Panc1 (cell line): Measurements from ENCODE around the gene TECPR2. TPM values are rescaled to one million over a fixed set of nuclear protein-coding genes. Genes with fewer than 3 reads are reported as not detected.

ENCODE experiments used
- ATAC-seq: fragments of 200-7000 bp; cut with Tn5 transposase; 2 replicates; pipeline ENCODE4 v1.9.1; 2020; ENCODE audit warnings: mild to moderate bottlenecking, moderate library complexity
- BruUV-seq: library from RNA; stranded (reverse); fragments of 400-500 nt; replicated peaks from 2 replicates; lab custom pipeline; 2021; lab: Mats Ljungman, UMichigan
- CTCF ChIA-PET: fragments of 300-600 bp; sonication (Branson Sonifier 250); formaldehyde crosslinking; loops from one replicate; lab custom pipeline; 2022; ENCODE audit warnings: antibody characterized with exemption; lab: Charles Lee
- POLR2A ChIA-PET: fragments of 300-600 bp; sonication (Branson Sonifier 250); formaldehyde crosslinking; loops from one replicate; lab custom pipeline; 2022; ENCODE audit warnings: antibody characterized with exemption; lab: Charles Lee
- DNase-seq: peaks from one replicate; pipeline ENCODE4 v3.0.0-alpha.2; 2010; ENCODE audit warnings: low read depth, low spot score
- H3K27ac ChIP-seq: 2 replicates; pipeline ENCODE4 v1.5.1; 2011; ENCODE audit warnings: mild to moderate bottlenecking, low read length, inconsistent platforms
- H3K27me3 ChIP-seq: fragments of 200-500 bp; sonication (Bioruptor generic); 2 replicates; pipeline ENCODE4 v1.6.0; 2014; ENCODE audit warnings: low read length, inconsistent platforms; ENCODE audit not compliant: control insufficient read depth, insufficient read depth
- H3K36me3 ChIP-seq: fragments of 200-500 bp; sonication (Bioruptor generic); 2 replicates; pipeline ENCODE4 v1.5.1; 2014; ENCODE audit warnings: inconsistent platforms, mild to moderate bottlenecking, low read length, moderate library complexity; ENCODE audit not compliant: control insufficient read depth, insufficient read depth
- H3K4me1 ChIP-seq: 2 replicates; pipeline ENCODE4 v1.5.1; 2011; ENCODE audit warnings: inconsistent platforms, mild to moderate bottlenecking, low read length, moderate library complexity; ENCODE audit not compliant: control insufficient read depth, insufficient read depth
- H3K4me3 ChIP-seq, 2 experiments: 2 replicates each; pipeline ENCODE4 v1.5.1; 2011 to 2012; ENCODE audit warnings: low read depth in 2 of 2, low read length in 2 of 2, mild to moderate bottlenecking in 2 of 2, inconsistent platforms in 1 of 2, moderate library complexity in 1 of 2
- H3K9me3 ChIP-seq: fragments of 200-500 bp; sonication (Bioruptor generic); 2 replicates; pipeline ENCODE4 v1.5.1; 2014; ENCODE audit warnings: low read depth, mild to moderate bottlenecking, inconsistent platforms, low read length, moderate library complexity; ENCODE audit not compliant: control insufficient read depth, insufficient read depth
- CTCF ChIP-seq: fragments of 450-650 bp; IDR thresholded peaks from 2 replicates; pipeline ENCODE4 v1.5.1; 2017; ENCODE audit warnings: mild to moderate bottlenecking
- POLR2AphosphoS5 ChIP-seq: IDR thresholded peaks from 2 replicates; pipeline ENCODE4 v1.6.1; 2012; ENCODE audit warnings: mild to moderate bottlenecking, low read depth, low read length, moderate library complexity
- REST ChIP-seq, 2 experiments: IDR thresholded peaks; 2 replicates each; pipeline ENCODE4 v1.6.1; 2011 to 2012; ENCODE audit warnings: low read depth in 2 of 2, control low read depth in 1 of 2, low read length in 1 of 2, mild to moderate bottlenecking in 1 of 2, moderate library complexity in 1 of 2; ENCODE audit not compliant: insufficient read depth in 1 of 2
- SIN3A ChIP-seq: IDR thresholded peaks from 2 replicates; pipeline ENCODE4 v1.6.1; 2012; ENCODE audit warnings: low read depth, mild to moderate bottlenecking, low read length, moderate library complexity, borderline replicate concordance; ENCODE audit not compliant: insufficient read depth
- TCF7L2 ChIP-seq: IDR thresholded peaks from 2 replicates; pipeline ENCODE4 v1.6.1; 2011; ENCODE audit warnings: mild to moderate bottlenecking, low read depth, low read length, inconsistent platforms
- in situ Hi-C: cut with HindIII; loops from 2 replicates; pipeline ENCODE4 v1.10.0; 2016; ENCODE audit warnings: low sequenced_read_pairs, low pct_unique_long_range_greater_than_20kb
- intact Hi-C: fragments of 100-400 bp; cut with micrococcal nuclease; formaldehyde crosslinking; loops from one replicate; pipeline ENCODE4 v1.10.0; 2022; ENCODE audit not compliant: unreplicated experiment
- total RNA-seq: library from RNA; stranded (reverse); gene quantifications from one replicate; pipeline ENCODE4 v1.2.1, GENCODE V29; 2021; ENCODE audit not compliant: unreplicated experiment

TECPR2 gene
- total RNA-seq, 1 experiment from 2014 or later: 15.5 TPM

DNA sequence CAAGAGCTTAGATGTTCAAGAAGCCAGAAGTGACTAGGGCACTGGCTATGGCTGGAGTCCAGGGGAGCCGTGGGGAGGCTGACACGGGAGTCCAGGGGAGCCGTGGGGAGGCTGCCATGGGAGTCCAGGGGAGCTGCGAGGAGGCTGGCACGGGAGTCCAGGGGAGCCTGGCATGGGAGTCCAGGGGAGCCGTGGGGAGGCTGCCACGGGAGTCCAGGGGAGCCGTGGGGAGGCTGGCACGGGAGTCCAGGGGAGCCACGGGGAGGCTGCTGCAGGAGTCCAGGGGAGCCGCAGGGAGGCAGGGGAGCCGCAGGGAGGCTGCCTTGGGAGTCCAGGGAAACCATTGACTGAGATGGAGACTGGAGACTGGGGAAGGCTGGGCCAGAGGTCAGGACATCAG is 54.9 kb downstream of the TECPR2 start:
- ChIA-PET CTCF (no interaction called here), POLR2A (interaction anchor here (0.7 kb wide), 1 partner anchor 73 kb away, joined by 5 read pairs; no protein-coding TSS in a partner anchor)
- in situ Hi-C loops: no loop called here
- Histone ChIP-seq H3K4me3 (no peak overlapping the region), H3K9me3 (no peaks in the 10 kb centered on the region), H3K36me3 (no peaks in the 10 kb centered on the region), H3K27me3 (no peaks in the 10 kb centered on the region), H3K4me1 (no peaks in the 10 kb centered on the region), H3K27ac (no peak overlapping the region)
- TF ChIP-seq SIN3A (no peak), CTCF (no peak)
- no peak for ATAC-seq
- intact Hi-C loops: no loop called here
- BruUV-seq: no TSS peak
- no peak for DNase-seq

GRCh38 chr14:102418169-102418852 is 55.6 kb downstream of the TECPR2 start:
- H3K36me3 ChIP-seq: no peaks in the 10 kb centered on the region
- H3K4me1 ChIP-seq: no peaks in the 10 kb centered on the region
- H3K27me3 ChIP-seq: no peaks in the 10 kb centered on the region
- in situ Hi-C loops (no loop called here), intact Hi-C loops (no loop called here)
- POLR2A ChIA-PET: no interaction called here
- no TSS peak for BruUV-seq
- CTCF ChIA-PET: no interaction called here
- no peak overlapping the region for H3K27ac ChIP-seq
- TF ChIP-seq REST (IDR thresholded peaks at IDR 0.05; ENCODE audit: insufficient read depth in 1 of 2, low read depth in 2 of 2, low read length in 1 of 2): no peak
- TF ChIP-seq TCF7L2: no peak
- TF ChIP-seq CTCF: no peak
- no peak for TF ChIP-seq SIN3A
- no peak for TF ChIP-seq POLR2AphosphoS5
- DNase-seq (no peak), ATAC-seq (no peak)
- no peaks in the 10 kb centered on the region for H3K9me3 ChIP-seq
- no peak overlapping the region for H3K4me3 ChIP-seq
